ENCODE results near the gene MLKL.

DNA sequence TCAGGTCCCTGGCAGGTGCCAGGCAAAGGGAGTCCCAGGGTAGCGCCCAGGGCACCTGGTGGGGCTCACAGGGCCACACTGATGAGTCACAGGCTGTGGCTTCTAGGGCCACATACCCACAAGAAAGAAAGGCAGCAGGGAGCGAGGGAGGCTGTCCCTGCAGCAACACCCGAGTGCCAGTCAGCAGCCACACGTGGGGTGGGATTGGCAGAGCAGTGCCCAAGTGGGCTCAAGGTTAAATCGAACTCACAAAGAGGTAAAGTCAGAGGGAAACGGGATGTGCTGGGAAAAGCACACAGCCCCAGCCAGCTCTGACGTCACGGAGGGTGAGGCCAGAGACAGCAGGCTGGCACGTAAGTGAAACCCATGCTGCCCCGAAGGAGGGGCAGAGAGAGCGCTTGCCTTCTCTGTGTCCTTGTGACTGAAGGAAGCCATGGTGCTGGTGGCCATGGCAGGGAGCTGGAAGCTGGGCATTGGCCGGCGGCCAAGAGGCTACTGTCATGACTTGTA is 40.2 kb upstream of the MLKL start:
- TF ChIP-seq, protein P1, sequence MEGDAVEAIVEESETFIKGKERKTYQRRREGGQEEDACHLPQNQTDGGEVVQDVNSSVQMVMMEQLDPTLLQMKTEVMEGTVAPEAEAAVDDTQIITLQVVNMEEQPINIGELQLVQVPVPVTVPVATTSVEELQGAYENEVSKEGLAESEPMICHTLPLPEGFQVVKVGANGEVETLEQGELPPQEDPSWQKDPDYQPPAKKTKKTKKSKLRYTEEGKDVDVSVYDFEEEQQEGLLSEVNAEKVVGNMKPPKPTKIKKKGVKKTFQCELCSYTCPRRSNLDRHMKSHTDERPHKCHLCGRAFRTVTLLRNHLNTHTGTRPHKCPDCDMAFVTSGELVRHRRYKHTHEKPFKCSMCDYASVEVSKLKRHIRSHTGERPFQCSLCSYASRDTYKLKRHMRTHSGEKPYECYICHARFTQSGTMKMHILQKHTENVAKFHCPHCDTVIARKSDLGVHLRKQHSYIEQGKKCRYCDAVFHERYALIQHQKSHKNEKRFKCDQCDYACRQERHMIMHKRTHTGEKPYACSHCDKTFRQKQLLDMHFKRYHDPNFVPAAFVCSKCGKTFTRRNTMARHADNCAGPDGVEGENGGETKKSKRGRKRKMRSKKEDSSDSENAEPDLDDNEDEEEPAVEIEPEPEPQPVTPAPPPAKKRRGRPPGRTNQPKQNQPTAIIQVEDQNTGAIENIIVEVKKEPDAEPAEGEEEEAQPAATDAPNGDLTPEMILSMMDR (CRISPR knock-in tag; IDR thresholded peaks at IDR 0.05): no peak
- TF ChIP-seq ZNF138 (CRISPR knock-in tag; IDR thresholded peaks at IDR 0.05; ENCODE audit: low read depth) (no peak), ZMAT3 (CRISPR knock-in tag; conservative IDR thresholded peaks at IDR 0.05) (no peak), ETV6 (CRISPR knock-in tag; conservative IDR thresholded peaks at IDR 0.05) (no peak), ZNF780A (CRISPR knock-in tag; IDR thresholded peaks at IDR 0.05) (no peak), ZNF33A (CRISPR knock-in tag; IDR thresholded peaks at IDR 0.05; ENCODE audit: borderline replicate concordance) (no peak)

Data from HepG2 (cell line).